HS-27A (cell line): ENCODE measurements around the gene KCNJ2.

ENCODE experiments used
- DNase-seq: peaks from one replicate; pipeline ENCODE4 v3.0.0-alpha.2; 2012; ENCODE audit warnings: low read depth, missing footprints

KCNJ2 gene

DNA sequence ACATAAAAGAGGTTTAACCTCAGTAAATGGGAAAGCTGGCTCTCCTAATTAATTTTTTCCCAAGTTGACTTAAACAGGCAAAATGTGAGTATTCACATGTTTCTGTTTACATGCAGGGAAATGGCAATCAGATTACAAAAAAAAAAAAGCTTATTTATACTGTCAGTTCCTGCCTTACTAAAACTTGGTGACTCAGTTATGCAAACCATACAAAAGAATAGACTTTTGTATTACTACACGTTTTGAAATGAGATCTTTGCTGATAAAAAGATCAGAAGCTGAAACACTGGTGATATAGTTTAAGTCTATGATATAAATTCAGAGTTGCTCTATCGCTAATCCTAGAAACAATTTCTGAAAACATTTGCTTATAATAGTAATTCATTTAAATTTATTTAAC, 9.4 kb upstream of the KCNJ2 start:
- DNase-seq: no peak

DNA sequence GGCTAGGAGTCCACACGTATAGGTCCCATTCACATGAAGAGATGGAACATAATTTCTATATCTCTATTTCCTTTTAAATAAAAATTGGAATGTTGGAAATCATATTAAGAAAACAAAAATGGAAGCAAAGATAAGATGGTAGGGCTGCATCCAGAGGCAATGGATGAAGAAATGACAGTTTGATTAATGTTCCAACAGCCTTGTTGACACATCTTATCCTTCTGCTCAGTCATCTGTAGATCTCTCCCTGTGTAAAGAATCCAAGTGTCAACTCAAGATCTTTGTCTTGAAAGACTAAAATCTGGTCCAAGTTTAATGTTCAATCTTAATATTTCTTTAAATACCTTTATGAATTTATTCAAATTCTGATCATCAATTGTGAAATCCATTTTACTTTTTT, 7.8 kb upstream of the KCNJ2 start:
- no peak for DNase-seq

DNA sequence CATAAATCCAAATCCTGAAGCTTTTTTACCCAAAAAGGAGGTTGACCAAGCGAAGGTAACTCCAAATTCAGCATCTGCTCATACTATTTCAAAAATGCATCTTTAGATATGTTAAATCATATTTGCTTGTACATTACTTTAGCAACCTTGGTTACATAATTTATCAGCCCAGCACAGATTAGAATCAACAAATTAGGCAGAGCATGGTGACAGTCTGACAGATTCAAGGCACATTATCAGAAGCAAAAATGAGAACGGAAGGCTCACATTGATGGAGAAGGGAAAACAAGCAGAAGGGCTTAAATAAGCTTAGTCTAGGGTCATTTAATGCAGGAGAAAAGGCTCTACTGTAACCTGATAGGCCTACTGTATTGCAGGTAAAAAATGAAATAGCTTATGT, 3.9 kb upstream of the KCNJ2 start:
- DNase-seq: no peak

DNA sequence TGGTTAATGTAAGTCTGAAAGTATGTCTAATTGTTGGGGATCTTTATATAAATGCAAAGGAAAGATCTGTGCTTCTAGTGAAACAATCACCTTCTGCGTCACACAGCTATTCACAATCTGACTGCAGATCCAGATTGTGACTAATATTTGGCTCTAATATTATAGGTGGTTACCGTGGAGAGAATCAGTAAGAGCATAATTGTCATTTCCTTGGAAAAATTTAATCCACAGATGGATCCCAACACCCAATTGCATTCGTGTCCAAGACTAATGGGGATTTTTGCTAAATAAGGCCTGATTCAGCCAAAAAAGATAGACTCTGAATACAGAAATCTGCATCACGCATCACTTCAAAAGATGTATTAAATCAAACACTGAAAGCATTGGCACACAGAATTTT, 2.7 kb upstream of the KCNJ2 start:
- no peak for DNase-seq

DNA sequence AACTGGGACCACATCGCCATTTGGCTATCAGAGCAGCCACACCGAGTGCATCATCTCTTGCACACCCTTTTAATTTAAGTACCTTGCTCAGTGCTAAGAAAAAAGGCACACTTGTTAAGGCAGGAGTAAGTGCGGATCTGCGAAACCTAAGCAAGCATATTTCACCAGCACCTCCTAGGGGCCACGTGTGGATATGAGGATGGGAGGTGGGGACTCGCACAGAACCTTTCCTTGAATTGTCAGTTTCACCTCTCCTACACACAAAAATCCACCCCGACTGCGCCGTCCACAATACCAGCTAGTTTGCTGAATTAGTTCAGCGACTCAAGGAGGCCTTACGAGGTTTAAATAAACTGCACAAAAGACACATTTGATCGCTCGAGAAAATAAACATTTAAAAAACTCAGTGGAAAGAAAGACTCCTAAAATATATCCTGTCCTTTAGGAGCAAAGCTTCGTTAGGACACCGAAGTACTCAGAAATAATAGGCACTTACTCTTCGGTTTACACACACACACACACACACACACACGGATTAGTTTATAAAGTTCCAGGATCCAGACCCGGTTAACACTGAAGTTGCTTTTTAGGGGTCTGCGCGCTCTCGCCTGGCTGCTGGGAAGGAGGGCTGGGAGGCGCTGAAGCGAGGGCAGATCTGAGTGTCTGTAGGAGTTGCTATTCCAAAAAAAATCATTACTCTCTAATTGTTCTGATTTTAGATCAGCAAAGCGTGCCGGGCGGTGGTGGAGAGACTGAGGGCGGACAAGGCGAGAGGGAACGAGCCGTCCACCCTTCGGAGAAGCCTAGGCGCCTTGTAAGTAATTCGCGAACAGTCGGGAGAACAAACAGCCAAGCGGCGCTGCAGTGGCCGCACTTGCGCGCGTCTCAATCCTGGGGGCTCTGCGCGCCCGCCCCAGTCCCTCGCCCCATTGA, 1.0 kb upstream of the KCNJ2 start:
- DNase-seq: no peak

DNA sequence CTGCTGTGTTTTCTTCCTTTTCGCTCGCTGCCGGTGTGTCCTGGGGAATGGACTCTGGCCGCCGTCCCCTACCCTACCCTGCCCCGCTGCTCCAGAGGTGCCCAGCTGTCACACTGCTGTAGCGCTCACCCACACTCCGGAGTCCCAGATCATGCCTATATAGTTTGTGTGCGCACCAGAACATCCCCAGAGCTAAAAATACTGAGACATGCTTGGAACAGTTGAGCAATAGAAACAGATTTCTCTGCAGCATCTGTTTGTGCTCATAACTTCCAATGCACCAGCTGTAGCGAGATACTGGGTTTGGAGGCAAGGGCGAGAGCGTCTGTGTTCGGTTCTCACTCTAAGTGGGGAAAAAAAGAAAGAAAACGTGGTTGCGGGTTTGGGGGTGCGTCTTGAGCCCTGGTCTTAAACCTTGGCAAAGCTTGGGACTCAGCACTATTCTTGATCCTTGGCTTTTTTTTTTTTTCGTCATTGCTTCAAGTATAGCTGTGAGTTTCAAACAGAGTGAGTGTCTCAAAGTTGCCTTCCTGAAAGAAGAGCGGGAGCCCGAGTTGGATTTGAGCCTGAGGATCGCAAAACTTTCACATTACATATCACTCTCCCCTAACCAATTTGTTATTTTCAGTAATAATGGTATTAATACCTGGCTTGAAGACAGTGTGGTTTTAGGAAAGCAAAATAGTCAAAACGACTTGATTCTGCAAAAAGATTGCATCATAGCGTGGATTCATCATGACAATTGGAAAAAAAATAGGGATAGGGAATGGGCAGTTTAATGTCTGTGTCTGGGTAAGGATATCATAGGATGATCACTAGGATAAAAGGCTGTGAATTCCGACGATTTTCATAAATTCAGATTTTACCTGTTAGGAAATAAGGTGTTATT, 621 bp downstream of the KCNJ2 start:
- DNase-seq: no peak

DNA sequence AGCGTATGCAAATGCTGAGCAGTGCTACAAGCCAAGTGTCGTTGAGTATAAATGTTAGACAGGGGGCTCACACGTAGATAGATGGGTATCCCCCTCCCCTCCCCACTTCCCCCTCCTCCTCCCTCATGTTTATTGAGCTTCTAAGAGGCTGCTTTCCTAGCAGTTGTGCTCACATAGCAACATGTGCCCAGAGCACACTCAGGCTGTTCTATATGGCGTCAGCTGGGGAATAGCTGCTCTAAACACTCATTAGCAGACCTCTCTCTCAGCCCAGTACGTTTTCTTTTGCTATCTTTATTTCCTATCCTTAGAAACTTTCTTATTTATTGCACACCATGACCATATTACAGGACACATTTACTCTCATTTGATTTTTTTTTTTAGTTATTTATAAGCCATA, 1.8 kb downstream of the KCNJ2 start:
- no peak for DNase-seq

DNA sequence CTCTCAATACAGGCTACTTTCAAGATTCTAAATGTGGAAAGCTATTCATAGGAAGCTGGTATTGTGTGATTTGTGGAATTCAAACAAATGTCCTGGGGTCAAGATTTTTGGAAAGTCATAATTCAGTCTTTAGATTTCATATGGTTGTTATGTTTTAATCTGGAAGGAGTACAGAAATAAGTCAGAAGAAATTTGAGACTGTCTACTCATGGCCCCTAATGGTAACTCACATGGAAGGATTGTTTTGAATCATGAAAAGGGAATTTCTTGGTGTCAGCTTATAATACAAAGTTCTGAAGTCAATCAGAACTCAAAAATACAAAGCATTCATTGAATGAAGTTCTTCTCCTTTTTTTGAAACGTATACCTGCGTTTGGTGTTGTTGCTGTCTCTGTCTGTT, 3.1 kb downstream of the KCNJ2 start:
- no peak for DNase-seq

DNA sequence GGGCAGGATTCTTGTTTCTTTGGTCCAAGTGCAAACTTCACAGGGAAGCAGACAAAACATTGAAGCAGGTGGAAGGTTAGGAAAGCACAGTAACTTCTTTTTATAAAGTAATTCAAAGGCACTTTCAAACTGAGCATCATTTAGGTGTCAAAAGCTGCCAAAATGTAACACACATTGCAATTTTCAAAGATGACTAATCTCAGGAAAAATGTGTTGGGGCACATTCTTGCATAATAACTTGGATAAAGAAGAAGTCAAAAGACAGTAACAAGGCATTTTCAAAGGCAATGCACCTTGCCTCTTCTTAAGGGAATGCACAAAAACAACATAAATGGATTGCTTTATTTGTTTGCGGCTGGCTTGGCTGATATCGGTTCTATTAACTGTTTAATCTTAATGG, 3.6 kb downstream of the KCNJ2 start:
- no peak for DNase-seq

DNA sequence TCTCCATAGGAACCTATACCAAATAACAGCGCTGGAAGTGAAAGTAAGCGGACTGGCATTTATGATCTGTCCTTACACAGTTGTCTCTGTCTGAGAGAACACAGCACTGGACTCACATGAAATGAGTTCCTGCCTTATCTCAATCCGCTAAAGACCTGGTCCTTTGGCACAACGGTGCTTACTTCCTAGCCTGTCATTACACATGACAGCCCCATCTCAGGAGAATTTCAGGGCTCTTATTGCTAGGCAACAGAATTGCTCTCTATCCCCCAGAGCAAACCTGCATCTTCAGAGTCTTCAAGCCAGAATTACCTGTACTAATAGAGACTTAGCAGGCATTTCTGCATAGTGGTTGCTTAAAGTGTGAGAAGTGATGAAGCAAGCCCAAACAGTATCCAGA, 4.3 kb downstream of the KCNJ2 start:
- no peak for DNase-seq

DNA sequence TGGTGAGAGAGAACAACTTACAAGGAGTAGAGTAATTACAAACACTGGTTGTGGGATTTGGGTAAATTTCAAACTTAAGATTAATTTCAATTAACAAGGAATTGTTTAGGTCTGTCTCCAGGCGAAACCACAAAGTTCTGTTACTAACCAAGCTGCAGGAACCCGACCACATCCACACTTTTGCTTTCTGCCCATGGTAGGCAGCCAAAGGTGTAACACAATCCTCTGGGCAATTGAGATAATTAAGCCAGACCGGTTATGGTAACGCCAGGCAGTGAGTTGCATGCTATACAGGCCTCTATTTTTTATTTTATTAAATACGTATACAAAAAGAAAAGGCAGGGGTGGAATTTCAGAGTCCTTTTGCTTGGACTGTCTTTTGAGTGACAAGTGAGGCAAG, 12.0 kb downstream of the KCNJ2 start:
- DNase-seq: no peak

DNA sequence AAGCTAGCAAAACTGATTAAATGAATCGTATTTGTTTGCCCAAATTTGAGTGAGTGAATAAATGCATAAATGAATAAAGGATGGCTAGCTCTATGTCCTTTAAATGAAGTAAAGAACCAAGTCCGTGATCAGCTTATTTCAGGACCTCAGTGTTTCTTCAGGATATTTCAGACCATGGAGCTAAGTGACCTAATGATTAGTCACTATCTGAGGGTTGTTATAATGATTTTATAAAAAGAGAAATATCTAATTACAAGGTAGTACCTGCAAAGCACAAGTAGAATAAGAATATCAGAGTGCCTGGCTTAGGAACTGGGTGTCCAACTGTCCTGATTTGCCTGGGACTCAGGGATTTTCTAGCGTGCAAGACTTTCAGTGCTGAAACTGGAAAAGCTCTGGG, 12.5 kb downstream of the KCNJ2 start:
- DNase-seq: no peak

DNA sequence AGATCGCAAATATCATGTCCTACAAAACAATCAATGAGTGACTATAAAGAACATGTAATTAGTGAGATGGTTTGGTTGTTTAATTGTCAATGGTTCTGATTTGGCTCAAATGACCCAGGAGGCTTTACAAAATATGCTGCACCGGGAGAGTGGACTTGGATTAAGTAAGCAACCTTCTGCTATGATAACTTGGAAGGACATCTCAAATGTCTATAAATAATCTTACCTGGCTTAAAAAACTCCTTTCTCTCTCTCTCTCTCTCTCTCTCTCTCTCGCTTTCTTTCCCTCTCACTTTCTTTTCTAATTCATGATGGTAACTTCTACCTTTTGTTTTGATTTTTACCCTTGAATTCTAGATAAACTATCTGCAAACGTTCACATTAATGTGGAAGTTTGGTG, 14.2 kb downstream of the KCNJ2 start:
- DNase-seq: no peak

DNA sequence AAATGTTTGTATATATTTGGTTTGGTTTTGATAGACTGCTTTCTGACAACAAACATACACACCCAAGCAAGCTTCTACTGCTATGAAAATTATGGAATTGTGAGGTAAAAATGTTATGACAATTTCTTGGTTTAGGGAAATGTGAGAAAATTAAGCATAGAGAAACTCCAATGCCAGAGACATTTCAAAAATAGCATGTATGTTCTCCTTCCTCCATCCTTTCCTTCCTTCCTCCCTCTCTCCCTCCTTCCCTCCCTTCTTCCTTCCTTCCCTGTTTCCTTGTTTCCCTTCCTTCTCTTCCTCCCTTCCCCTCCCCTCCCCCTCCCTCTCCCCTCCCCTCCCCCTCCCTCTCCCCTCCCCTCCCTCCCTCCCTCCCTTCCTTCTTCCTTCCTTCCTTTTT, 14.9 kb downstream of the KCNJ2 start:
- no peak for DNase-seq

DNA sequence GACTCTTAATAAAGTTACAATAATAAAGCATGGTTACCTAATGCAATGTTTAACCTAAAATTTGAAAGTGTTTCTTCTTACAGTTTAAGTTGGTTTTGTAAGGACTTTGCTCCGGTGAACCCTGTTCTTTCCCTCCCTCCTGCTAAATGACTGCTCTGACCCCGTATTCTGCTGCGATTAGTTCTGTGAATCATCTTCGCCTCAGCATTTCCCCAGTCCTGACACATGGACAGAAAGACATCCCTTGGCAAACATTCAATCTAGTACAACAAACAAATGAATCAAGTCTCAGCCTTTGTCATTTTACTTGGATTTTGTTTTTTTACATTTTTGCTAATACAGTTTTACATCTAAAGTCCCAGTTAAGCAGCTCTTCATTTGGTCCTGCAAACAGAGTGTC, 15.4 kb downstream of the KCNJ2 start:
- DNase-seq: no peak

DNA sequence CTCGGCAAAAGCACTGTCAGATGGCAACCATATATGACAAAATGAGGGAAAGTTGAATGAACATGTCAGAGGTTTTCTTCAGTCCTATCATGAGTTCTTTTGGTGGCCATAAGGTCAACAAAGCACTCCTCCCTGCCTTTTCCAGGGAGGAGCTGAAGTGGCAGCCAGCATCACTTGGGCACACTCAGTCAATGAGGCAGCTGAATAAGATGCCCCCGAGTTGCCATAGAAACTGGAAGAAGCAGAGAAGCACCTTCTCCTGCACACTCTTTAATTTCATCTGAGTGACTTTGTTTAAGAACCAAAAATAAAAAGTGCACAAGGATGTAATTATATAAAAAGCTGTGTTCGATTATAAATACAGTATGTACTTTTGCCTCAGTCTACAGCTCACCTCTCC, 16.0 kb downstream of the KCNJ2 start:
- no peak for DNase-seq

DNA sequence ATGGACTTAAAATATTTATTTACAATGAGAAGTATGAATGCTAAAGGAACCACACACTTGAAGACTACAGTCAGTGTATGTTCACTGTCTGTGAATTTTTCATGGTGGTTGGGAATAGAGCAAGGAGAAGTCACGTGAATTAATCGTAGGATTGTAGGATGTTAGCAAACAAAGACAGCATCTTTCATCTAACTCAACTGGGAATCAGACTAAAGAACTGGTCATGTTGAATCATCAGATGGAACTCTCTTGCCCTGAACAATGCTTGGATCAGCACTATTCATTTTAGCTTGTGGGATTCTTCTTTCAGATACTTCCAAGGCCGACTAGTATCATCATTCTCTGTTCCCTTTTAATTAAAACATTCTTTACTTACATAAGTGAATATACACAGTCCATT, 18.1 kb downstream of the KCNJ2 start:
- no peak for DNase-seq

DNA sequence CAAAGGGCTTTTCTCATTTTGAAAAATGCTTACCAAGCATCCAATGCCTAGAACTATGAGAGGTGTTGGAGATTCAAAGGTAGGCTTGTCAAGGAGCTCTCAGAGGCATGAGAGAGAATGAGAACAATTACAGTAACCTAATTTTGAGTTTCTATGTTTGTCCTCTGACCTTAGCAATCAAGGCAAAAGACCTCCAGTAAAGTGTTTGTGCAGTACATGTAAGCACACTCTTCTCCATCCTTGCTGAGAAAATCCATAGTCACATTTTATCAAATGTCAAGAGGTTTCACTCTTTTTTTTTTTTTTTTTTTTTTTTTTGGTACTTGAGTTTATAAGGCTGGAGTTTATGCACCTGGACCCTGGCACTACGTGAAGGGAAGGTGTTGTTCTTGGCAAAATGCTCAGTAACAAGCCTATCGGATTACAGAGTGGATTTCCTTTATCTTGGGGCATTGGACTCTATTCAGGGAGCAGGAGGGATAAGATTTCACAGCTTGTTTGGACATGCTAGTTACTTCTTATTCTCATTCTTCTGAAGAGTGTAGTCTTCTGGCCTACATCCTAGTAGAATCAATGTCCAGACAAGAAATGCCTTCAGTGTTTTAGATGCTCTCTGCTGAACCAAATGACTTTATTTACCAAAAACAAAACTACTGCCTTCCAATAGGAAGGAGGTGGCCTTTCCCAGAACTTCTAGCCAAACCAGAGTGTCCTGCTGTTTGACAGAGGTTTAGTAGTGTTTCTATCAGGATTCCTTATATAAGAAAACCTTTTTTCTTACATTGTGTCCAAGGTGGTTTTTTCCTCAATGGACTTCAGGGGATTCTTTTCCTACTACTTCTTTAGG, 21.9 kb downstream of the KCNJ2 start:
- no peak for DNase-seq

DNA sequence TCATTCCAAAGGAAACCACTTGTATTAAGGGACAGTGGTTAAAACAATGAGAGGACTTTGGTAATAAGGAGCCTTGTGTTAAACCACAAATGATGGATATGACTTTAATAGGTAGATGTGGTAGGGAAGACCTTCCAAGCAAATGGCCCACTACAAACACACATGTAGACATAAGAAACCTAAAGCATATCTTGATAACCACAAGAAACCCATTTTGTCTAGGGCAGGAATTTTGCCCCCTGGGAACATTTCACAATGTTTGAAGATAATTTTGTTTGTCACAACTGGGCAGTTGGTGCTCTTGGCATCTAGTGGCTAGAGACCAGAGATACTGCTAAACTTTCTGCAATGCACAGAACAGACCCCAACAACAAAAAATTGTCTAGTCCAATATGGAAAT, 25.8 kb downstream of the KCNJ2 start:
- DNase-seq: no peak

DNA sequence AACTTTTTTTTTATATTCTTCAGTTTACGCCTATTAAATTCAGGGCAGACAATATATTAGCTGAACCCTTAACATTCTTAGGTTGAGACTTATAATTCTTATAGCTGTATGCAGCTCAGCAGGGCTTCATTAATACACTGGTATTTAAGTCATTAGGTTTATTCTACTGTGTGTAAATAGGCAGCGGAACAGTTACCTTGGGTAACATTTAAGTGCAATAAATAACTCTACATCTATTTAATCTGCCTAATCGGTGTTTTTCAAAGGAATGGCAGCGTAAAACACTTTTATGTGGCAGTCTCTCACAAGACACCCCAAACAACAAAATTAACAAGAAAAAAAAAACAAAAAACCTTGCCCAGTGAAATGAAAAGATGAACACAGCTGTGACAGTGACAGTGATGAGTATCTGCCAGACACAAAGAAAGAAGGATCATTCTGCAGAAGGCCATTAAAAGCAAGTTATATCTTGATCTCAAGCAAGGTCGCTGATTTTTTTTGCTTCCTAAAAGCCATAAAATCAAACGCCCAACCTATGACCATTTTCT, 32.6 kb downstream of the KCNJ2 start:
- no peak for DNase-seq

DNA sequence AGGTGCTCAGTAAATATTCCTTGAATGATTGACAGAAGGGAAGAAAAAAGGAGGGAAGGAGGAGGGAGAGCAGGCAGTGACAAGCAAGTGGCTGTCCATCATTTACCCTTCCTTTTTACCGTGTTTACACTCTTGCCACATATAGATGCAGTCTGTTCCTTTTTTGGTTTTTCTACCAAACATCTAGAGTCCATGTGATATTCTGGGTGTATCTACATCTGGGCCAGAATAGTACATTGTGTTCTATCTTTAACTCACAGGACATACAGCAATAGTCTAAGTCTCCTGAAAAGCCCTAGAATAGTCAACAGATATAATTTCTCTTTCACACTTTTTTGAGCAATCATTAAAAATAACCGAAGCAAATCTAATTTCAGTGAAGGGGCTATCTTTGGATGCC, 33.5 kb downstream of the KCNJ2 start:
- DNase-seq: no peak

DNA sequence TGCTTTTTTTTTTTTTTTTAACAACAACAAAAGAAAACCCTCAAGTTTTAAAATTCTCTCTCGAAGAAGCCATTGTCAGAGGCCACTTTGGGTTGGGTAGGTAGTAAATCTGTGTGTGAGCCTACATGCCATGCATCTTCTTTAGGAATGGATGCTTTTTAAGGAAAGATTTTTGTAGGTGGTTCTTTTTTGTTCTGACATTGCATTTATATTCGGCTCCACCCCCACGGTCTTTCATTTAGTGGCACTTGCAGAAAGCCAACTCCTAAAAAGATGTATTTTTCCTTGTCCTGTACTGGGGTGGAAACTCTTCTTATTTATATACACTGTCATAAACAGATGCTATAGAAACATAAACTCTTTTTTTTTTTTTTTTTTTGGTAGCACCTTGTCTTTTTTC, 35.1 kb downstream of the KCNJ2 start:
- DNase-seq: no peak
